ENCODE measurements around the gene TIGD6.
A peak's percentile ranks its signal among the peaks of the same experiment; 100 is the strongest.
"Not testable (repeated sequence)": the region's sequence is repeated elsewhere in the genome, so short reads cannot be mapped to it uniquely, and the experiment has no call there.

TIGD6 gene

GRCh38 chr5:149966946-149967345, 33.5 kb downstream of the TIGD6 start:
- no peak for DNase-seq

DNA sequence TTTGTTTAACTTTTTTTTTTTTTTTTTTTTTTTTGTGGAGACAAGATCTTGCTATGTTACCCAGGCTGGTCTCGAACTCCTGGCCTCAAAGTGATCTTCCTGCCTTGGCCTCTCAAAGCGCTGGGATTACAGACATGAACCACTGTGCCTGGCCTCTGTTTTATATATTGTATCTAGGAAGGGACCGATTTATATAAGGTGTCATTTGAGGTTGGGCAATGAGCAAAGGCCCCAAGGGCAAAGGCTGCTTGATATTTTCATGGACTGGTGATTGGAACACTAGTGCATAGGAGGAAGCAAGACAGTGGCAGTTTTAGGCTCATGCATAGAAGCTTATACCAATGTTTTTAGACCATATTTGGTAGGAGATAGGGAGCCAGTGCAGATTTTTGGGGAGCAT, 36.7 kb downstream of the TIGD6 start:
- DNase-seq = no peak

- no peak for DNase-seq
These were observed 37.7 kb downstream of the TIGD6 start for GRCh38 chr5:149962601-149963300.

DNA sequence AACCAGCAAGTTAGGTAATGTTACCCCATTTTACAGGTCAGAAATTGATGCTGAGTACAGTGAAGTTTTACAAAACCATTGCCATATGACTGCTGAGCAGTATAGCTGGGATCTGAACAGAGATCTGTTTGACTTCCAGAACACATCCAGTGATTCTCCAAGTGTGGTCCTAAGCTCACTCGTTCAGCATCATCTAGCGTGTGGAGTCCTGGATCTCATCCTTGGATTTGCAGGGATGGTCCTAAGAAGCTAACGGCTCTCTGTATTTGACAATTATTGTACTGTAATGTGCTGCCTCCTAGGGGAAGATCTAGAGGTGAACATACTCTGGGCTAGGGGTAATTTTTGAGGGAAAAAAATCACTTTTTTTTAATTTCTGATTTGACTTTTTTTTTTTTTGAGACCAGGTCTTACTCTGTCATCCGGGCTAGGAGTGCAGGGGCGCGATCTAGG, 38.5 kb downstream of the TIGD6 start:
- DNase-seq = peak; percentile 33

- no peak for DNase-seq
These were observed 39.2 kb downstream of the TIGD6 start for GRCh38 chr5:149961186-149961685.

GRCh38 chr5:149960272-149961185, 39.9 kb downstream of the TIGD6 start, which contains the start of gene SLC26A2:
TSS of gene SLC26A2 (plus strand) at chr5:149960758. CDS start at chr5:149977653, 16,895 bp downstream.
- peak; percentile 96 for DNase-seq

- no peak for DNase-seq
These were observed 40.8 kb downstream of the TIGD6 start for GRCh38 chr5:149959406-149960236.

- no peak for DNase-seq
These were observed 42.6 kb downstream of the TIGD6 start for GRCh38 chr5:149957855-149958254.

DNA sequence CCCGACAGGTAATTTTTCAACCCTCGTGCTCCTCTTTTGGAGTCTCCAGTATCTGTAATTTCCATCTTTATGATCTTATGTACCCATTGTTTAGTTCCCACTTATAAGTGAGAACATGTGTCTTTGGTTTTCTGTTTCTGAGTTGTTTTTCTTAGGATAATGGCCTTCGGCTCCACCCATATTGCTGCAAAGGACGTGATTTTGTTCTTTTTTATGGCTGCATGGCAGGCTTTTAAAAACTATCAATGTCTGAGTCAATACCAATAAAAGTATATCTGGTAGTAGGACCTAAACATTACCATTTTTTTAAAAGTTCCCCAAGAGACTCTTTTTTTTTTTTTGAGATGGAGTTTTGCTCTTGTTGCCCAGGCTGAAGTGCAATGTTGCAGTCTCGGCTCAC, 43.8 kb downstream of the TIGD6 start:
- DNase-seq = no peak

GRCh38 chr5:149954798-149955197, 45.7 kb downstream of the TIGD6 start:
- DNase-seq = no peak

GRCh38 chr5:149953436-149954121, 46.9 kb downstream of the TIGD6 start:
- DNase-seq = no peak

DNA sequence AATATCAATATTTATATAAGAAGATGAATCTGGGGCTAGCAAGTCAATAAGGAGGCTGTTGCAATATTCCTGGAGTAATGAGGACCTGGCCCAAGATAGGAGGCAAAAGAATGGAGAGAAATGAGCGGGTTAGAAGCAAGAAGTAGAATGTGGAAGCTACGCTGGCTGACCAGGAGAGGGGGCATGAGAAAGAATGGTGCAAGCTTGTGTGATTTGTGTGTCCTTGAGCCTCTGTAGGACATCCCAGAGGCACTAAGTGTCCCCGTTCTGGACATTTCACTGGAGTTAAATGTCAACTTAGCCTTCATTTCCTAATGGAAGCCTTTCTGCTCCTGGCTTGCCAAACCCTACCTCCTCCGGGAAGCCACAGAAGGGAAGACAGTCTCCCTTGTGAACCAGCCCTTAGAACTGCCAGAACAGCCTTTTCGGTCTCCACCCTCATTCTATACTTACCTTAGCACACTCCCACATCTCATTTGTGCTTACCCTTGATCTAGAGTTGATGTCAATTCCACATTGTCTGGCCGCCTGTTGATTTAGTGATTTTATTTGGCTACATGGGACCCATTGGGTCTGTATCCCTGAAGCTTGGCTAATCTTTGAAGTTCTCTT, 49.2 kb downstream of the TIGD6 start:
- no peak for DNase-seq

DNA sequence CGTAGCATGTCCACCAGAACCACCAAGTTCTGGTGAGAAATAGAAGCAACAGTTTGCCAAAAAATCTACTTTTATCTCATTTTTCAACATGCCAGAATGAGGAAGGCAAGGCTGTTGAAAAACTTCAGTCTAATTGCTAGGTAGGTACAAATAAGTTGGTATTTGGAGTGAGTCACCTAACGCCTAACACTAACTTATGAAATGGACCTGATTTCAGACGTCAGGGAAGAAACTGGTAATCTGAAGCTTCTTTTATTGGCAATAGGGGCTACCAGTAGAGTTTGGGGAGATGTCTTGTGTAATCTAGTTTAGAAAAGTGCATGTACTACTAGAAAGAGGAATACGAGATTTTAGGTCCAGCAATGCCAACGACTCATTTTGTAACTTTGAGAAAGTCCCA, 51.5 kb downstream of the TIGD6 start:
- DNase-seq = no peak

DNA sequence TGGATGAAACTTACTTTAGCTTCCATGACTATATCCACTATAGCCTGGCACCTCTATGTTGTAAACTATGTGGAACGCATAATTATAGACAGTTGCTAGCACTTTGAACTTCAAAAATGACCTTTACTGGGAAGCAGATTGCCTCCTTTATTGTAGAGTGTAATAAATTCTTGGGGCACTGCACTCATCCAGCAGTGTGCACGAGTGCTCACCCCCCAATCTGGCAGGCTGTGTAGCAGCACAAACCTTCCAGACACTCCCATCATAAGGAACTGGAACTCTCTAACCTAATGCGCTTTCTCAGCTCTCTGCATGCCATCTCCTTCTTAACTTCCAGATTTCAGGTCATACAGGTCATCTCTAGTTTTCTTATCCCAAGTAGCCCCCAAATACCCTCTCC, 54.3 kb downstream of the TIGD6 start:
- no peak for DNase-seq

GRCh38 chr5:149944666-149945065, 55.8 kb downstream of the TIGD6 start, which contains the start of gene PDE6A:
TSS of gene PDE6A (minus strand) at chr5:149944793. CDS start at chr5:149944673, 120 bp downstream.
- no peak for DNase-seq

GRCh38 chr5:149943177-149943949, 57.1 kb downstream of the TIGD6 start:
- not testable (repeated sequence) for DNase-seq
